ENCODE data around the gene DTYMK. TPM values are rescaled to one million over a fixed set of nuclear protein-coding genes. Genes with fewer than 3 reads are reported as not detected.

Gene DTYMK
- total and polyA plus RNA-seq, 2 of the 8 experiments (the other 6 are each of a cell fraction or from before 2014, with no cell fraction given), result 58.3 to 69.9 TPM

- H3K27me3 ChIP-seq (replicated peaks in 1 of 4; ENCODE audit: control insufficient read depth in 3 of 4, extremely low read depth in 1 of 4, insufficient read depth in 3 of 4, low read length in 3 of 4), result no peaks in the 10 kb centered on the region
- FAIRE-seq (no peak), DNase-seq (ENCODE audit: low read depth in 1 of 2, low spot score in 2 of 2) (no peak)
- H4K5ac ChIP-seq (ENCODE audit: insufficient read length, low read depth, low read length), result no peak overlapping the region
- no peak overlapping the region for H4K8ac ChIP-seq (ENCODE audit: extremely low read depth, insufficient read depth, low read length)
- no peak overlapping the region for H2BK20ac ChIP-seq (ENCODE audit: low read length)
- no peak overlapping the region for H3K27ac ChIP-seq (ENCODE audit: low read depth, low read length)
- no peaks in the 10 kb centered on the region for H3K79me2 ChIP-seq (ENCODE audit: control insufficient read depth in 1 of 2, insufficient read depth in 2 of 2, low read length in 2 of 2)
- no peaks in the 10 kb centered on the region for H3K9me3 ChIP-seq (ENCODE audit: insufficient read depth in 2 of 2, low read depth in 1 of 2, low read length in 1 of 2)
- H2BK120ac ChIP-seq (replicated peaks; ENCODE audit: low read depth, low read length), result no peak overlapping the region
- no peak overlapping the region for H2AFZ ChIP-seq (ENCODE audit: low read length)
- no peaks in the 10 kb centered on the region for H3K23me2 ChIP-seq (ENCODE audit: low read depth, low read length)
- H3K4me2 ChIP-seq (ENCODE audit: insufficient read depth in 1 of 2, low read depth in 2 of 2, low read length in 2 of 2), result no peak overlapping the region
- H4K20me1 ChIP-seq (replicated peaks in 1 of 2; ENCODE audit: control insufficient read depth in 1 of 2, insufficient read depth in 2 of 2, low read length in 2 of 2), result peaks cover 3 to 9% of the 10 kb centered on the region in 2 experiments
- no peaks in the 10 kb centered on the region for H3K4me1 ChIP-seq (replicated peaks in 1 of 4; ENCODE audit: control insufficient read depth in 3 of 4, insufficient read depth in 4 of 4, low read length in 3 of 4)
- no peak overlapping the region for H2AK5ac ChIP-seq (ENCODE audit: low read depth, low read length)
- no peak overlapping the region for H2BK12ac ChIP-seq (ENCODE audit: low read depth, low read length)
- ChIA-PET CTCF (ENCODE audit: partially characterized antibody) (interaction anchor here (1.2 to 2.4 kb wide), 3 partner anchors 12 to 62 kb away, joined by 3 to 5 read pairs (median 3); no protein-coding TSS in a partner anchor), POLR2A (ENCODE audit: partially characterized antibody) (interaction anchor here (0.6 to 4.0 kb wide), 10 partner anchors 9 to 208 kb away, joined by 3 to 20 read pairs (median 4); partner anchors contain the start of genes ATG4B, DTYMK, ING5 and THAP4)
- no peak overlapping the region for H3K14ac ChIP-seq (ENCODE audit: insufficient read length)
- H3K4ac ChIP-seq (replicated peaks; ENCODE audit: insufficient read length, low read depth, low read length), result no peak overlapping the region
- H3K18ac ChIP-seq (ENCODE audit: extremely low read depth, low read length), result no peak overlapping the region
- WGBS, 2 experiments (ENCODE audit: extremely low coverage in 1 of 2, insufficient coverage in 1 of 2, insufficient read length in 1 of 2, insufficient replicate concordance in 2 of 2, low coverage in 1 of 2, low lambda C conversion rate in 2 of 2, missing lambda C conversion rate in 1 of 2), result 91% methylated on average over 30 of the region's 31 CpGs; no CpG with 5 or more reads in 1 of the 2 experiments
- no peak overlapping the region for H3K56ac ChIP-seq (replicated peaks; ENCODE audit: insufficient read length, low read depth, low read length)
- H3K4me3 ChIP-seq (ENCODE audit: extremely low read depth in 1 of 4, insufficient read depth in 2 of 4, low read depth in 3 of 4, low read length in 4 of 4), result no peak overlapping the region
- no peak overlapping the region for H4K91ac ChIP-seq (replicated peaks; ENCODE audit: insufficient read length, low read length)
- no peaks in the 10 kb centered on the region; the same call in 1 of the 2 replicates for H3K79me1 ChIP-seq (ENCODE audit: low read depth, low read length)
- peaks cover 9 to 33% (median 22%) of the 10 kb centered on the region in 4 experiments for H3K36me3 ChIP-seq (ENCODE audit: control insufficient read depth in 2 of 4, insufficient read depth in 4 of 4, low read length in 3 of 4)
- H2BK15ac ChIP-seq (ENCODE audit: low read length), result no peak overlapping the region
- H2BK5ac ChIP-seq (ENCODE audit: low read depth, low read length), result no peak overlapping the region
- no peak overlapping the region for H3K23ac ChIP-seq (ENCODE audit: insufficient read length)
- H3K9ac ChIP-seq (replicated peaks in 1 of 4; ENCODE audit: extremely low read depth in 1 of 4, low read depth in 3 of 4, low read length in 3 of 4), result no peak overlapping the region
- TF ChIP-seq CTBP2 (IDR thresholded peaks at IDR 0.05; ENCODE audit: borderline replicate concordance, insufficient read depth, insufficient read length, low read length) (no peak), JUND (IDR thresholded peaks at IDR 0.05; ENCODE audit: low read length) (no peak), RXRA (IDR thresholded peaks at IDR 0.05; ENCODE audit: insufficient read depth, low read depth, low read length) (no peak), TBP (IDR thresholded peaks at IDR 0.05; ENCODE audit: low read depth, low read length) (no peak), GTF2F1 (IDR thresholded peaks at IDR 0.05; ENCODE audit: borderline replicate concordance, low read depth, low read length) (no peak), CREB1 (IDR thresholded peaks at IDR 0.05) (no peak), CBX8 (IDR thresholded peaks at IDR 0.05; ENCODE audit: borderline replicate concordance, low read depth, low read length) (no peak), HDAC6 (IDR thresholded peaks at IDR 0.05; ENCODE audit: low read depth, low read length) (no peak), TAF7 (optimal IDR thresholded peaks at IDR 0.05; ENCODE audit: borderline replicate concordance, low read depth, low read length) (no peak), USF2 (IDR thresholded peaks at IDR 0.05; ENCODE audit: low read length) (no peak), SIX5 (IDR thresholded peaks at IDR 0.05; ENCODE audit: low read depth, low read length) (no peak), PHF8 (conservative IDR thresholded peaks at IDR 0.05; ENCODE audit: low read depth, low read length) (no peak)
Measured at GRCh38 chr2:241670333-241671110, 16.1 kb downstream of the DTYMK start.
